Tibial nerve (tissue), 4 donors: ENCODE data around the gene NCAM1. TPM values are rescaled to one million over a fixed set of nuclear protein-coding genes. Genes with fewer than 3 reads are reported as not detected.

Experiments
- DNase-seq, 2 donors: peaks; one replicate each; pipeline ENCODE4 v3.0.0-alpha.2; 2019; ENCODE audit warnings: low spot score in 2 of 2
- H3K27ac ChIP-seq, 4 donors: fragments of 200-600 bp; sonication (generic) in 3 of 4; one replicate each; pipeline ENCODE4 v1.5.1; 2017 to 2019; ENCODE audit warnings: mild to moderate bottlenecking in 1 of 4
- H3K27me3 ChIP-seq, 2 donors: fragments of 200-600 bp; sonication (generic) in 1 of 2; one replicate each; pipeline versions ENCODE4 v1.5.1 to v1.6.0; 2017 to 2019
- H3K36me3 ChIP-seq, 3 donors: fragments of 200-600 bp; sonication (generic); one replicate each; pipeline ENCODE4 v1.5.1; 2018 to 2019
- H3K4me1 ChIP-seq, 4 donors: fragments of 200-600 bp; sonication (generic) in 3 of 4; one replicate each; pipeline ENCODE4 v1.5.1; 2017 to 2019
- H3K4me3 ChIP-seq, 4 donors: fragments of 200-600 bp; sonication (generic) in 3 of 4; one replicate each; pipeline ENCODE4 v1.5.1; 2017 to 2019; ENCODE audit warnings: mild to moderate bottlenecking in 1 of 4, moderate library complexity in 1 of 4
- H3K9me3 ChIP-seq, 4 donors: fragments of 200-600 bp; sonication (generic) in 3 of 4; one replicate each; pipeline ENCODE4 v1.5.1; 2017 to 2019
- EP300 ChIP-seq, 2 donors: sonication (generic); formaldehyde crosslinking; IDR thresholded peaks; one replicate each; pipeline ENCODE4 v1.6.1; 2017; ENCODE audit warnings: antibody characterized with exemption in 2 of 2, mild to moderate bottlenecking in 1 of 2
- POLR2A ChIP-seq, 2 donors: fragments of 450-650 bp; IDR thresholded peaks; one replicate each; pipeline ENCODE4 v1.6.1; 2017; ENCODE audit warnings: antibody characterized with exemption in 2 of 2, mild to moderate bottlenecking in 2 of 2, moderate library complexity in 2 of 2
- WGBS, 2 donors: methylation state at CpG; one replicate each; pipeline ENCODE4 v1.1.5; 2018; 5-methylcytosine and 5-hydroxymethylcytosine counted together
- total RNA-seq, 4 donors: library from RNA; depleted of rRNA; stranded (reverse); fragments of >200 nt; gene quantifications; one replicate each; pipeline ENCODE4 v1.1.0, GENCODE V29; 2016
- TF ChIP-seq, protein P1 (sequence below), 5 experiments: fragments of 200-600 bp in 3 of 5; fragments of 450-650 bp in 2 of 5; sonication (generic) in 3 of 5; IDR thresholded peaks; one replicate each; pipeline ENCODE4 v1.5.1; 2016 to 2019; ENCODE audit warnings: antibody characterized with exemption in 5 of 5, mild to moderate bottlenecking in 3 of 5, moderate library complexity in 2 of 5

NCAM1 gene
- total RNA-seq, 4 donors from 2014 or later: 57.3 to 121 (median 76.1) TPM

GRCh38 chr11:113243696-113244095 lies 282.5 kb downstream of the NCAM1 start:
- Histone ChIP-seq H3K4me1 (peaks cover 0 to 18% (median 0%) of the 10 kb centered on the region in 4 donors), H3K4me3 (no peak overlapping the region), H3K36me3 (peaks cover 0 to 3% (median 0%) of the 10 kb centered on the region in 3 donors), H3K27me3 (no peaks in the 10 kb centered on the region), H3K9me3 (no peaks in the 10 kb centered on the region), H3K27ac (peak overlapping the region in 1 of 4 donors; percentile 42)
- 87 to 93% methylated on average over 5 of the region's 5 CpGs for WGBS, 2 donors
- TF ChIP-seq, protein P1, sequence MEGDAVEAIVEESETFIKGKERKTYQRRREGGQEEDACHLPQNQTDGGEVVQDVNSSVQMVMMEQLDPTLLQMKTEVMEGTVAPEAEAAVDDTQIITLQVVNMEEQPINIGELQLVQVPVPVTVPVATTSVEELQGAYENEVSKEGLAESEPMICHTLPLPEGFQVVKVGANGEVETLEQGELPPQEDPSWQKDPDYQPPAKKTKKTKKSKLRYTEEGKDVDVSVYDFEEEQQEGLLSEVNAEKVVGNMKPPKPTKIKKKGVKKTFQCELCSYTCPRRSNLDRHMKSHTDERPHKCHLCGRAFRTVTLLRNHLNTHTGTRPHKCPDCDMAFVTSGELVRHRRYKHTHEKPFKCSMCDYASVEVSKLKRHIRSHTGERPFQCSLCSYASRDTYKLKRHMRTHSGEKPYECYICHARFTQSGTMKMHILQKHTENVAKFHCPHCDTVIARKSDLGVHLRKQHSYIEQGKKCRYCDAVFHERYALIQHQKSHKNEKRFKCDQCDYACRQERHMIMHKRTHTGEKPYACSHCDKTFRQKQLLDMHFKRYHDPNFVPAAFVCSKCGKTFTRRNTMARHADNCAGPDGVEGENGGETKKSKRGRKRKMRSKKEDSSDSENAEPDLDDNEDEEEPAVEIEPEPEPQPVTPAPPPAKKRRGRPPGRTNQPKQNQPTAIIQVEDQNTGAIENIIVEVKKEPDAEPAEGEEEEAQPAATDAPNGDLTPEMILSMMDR (IDR thresholded peaks at IDR 0.05): no peak
- TF ChIP-seq POLR2A (IDR thresholded peaks at IDR 0.05): no peak
- no peak for DNase-seq

DNA sequence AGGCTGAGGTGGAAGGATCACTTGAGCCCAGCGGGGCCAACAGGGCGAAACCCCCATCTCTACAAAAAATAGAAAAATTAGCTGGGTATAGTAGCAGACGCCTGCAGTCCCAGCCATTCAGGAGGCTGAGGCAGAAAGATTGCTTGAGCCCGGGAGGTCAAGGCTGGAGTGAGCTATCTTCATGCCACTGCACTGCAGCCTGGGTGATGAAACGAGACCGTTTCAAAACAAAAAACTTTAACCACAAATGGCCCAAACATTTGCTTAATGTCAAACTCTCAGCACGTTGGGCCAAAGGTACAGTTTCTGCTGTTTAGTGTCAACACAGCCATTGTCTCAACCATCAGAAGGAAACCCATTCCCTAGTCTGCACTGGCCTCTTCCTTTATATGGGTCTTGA lies 284.0 kb downstream of the NCAM1 start:
- 85 to 86% methylated on average over 7 of the region's 7 CpGs for whole genome bisulfite sequencing, 2 donors
- H3K4me1 ChIP-seq: peaks cover 0 to 25% (median 0%) of the 10 kb centered on the region in 4 donors
- no peak overlapping the region for H3K27ac ChIP-seq
- H3K27me3 ChIP-seq: no peaks in the 10 kb centered on the region
- H3K9me3 ChIP-seq: no peaks in the 10 kb centered on the region
- H3K4me3 ChIP-seq: no peak overlapping the region
- DNase-seq: no peak
- no peak for TF ChIP-seq POLR2A (IDR thresholded peaks at IDR 0.05)
- TF ChIP-seq EP300 (IDR thresholded peaks at IDR 0.05): no peak
- TF ChIP-seq, protein P1 (IDR thresholded peaks at IDR 0.05): no peak
- H3K36me3 ChIP-seq: peaks cover 0 to 3% (median 0%) of the 10 kb centered on the region in 3 donors

DNA sequence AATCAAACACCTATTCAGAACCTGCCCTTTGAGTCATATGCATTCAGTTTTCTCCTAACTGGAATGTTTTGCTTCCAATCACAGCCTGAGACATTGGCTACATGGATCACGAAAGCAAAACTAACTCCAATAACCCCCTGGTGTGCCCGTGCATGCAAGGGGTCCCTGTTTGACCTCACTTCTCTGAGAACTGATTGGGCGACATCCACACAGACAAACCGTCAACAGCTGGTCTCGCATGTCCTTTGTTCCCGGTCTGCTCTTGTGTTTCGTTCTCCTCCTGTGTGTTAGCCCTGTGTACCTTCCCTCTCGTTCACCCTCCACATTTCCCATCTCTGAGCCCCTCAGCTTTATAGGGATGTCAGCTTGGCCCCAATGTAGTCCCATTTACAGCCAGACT lies 286.0 kb downstream of the NCAM1 start:
- no peak for DNase-seq
- H3K27ac ChIP-seq: no peak overlapping the region
- peaks cover 0 to 22% (median 0%) of the 10 kb centered on the region in 4 donors for H3K4me1 ChIP-seq
- H3K36me3 ChIP-seq: peaks cover 0 to 3% (median 0%) of the 10 kb centered on the region in 3 donors
- 83 to 85% methylated on average over 8 of the region's 8 CpGs for WGBS, 2 donors
- H3K27me3 ChIP-seq: no peaks in the 10 kb centered on the region
- H3K9me3 ChIP-seq: no peaks in the 10 kb centered on the region
- no peak for TF ChIP-seq EP300 (IDR thresholded peaks at IDR 0.05)
- TF ChIP-seq, protein P1 (IDR thresholded peaks at IDR 0.05): no peak
- TF ChIP-seq POLR2A (IDR thresholded peaks at IDR 0.05): no peak
- no peak overlapping the region for H3K4me3 ChIP-seq

GRCh38 chr11:113247966-113248365 lies 286.7 kb downstream of the NCAM1 start:
- H3K36me3 ChIP-seq: peaks cover 0 to 3% (median 0%) of the 10 kb centered on the region in 3 donors
- H3K27ac ChIP-seq: no peak overlapping the region
- no peak for DNase-seq
- no peaks in the 10 kb centered on the region for H3K27me3 ChIP-seq
- WGBS, 2 donors: 68 to 73% methylated on average over 6 of the region's 6 CpGs
- H3K4me3 ChIP-seq: no peak overlapping the region
- no peaks in the 10 kb centered on the region for H3K9me3 ChIP-seq
- TF ChIP-seq POLR2A (IDR thresholded peaks at IDR 0.05) (no peak), EP300 (IDR thresholded peaks at IDR 0.05) (no peak)
- TF ChIP-seq, protein P1 (IDR thresholded peaks at IDR 0.05): no peak
- H3K4me1 ChIP-seq: peaks cover 0 to 16% (median 0%) of the 10 kb centered on the region in 4 donors

DNA sequence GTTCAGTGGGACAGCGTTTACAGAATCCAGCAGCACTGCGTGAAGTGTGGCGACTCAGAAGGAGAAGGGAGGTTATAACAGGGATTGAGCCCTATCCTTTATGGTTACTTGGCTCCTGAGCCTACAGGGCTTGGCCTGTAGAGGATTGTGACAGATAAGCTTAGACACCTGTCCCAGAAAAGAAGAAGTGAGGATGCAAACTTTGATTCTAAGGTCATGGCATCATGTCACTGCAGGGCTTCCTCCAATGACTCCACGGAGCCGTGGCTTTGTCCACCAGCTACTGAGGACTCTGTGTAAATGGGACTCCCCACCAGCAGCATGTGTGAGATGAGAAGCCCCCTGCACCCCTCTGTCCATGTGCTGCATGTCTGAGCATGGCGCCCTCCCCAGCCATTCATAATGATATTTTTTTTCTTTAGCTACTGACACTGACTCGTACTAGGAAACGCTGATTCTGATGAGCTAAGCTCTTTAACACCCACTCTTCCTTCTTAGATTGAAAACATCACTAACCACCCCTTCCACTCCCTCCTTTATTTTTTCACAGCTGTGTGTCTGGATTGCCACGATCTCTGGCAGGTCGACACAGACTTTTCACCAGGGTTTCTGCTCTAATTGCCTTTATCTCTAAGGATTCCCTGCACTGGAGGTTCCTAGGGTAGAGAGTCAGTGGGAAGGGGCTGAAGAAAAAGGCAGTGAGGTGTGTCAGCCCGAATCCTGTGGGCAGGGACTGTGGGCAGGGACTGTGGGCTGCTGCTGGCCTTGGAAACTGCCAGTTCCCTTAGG lies 287.7 kb downstream of the NCAM1 start:
- TF ChIP-seq EP300 (IDR thresholded peaks at IDR 0.05) (no peak), POLR2A (IDR thresholded peaks at IDR 0.05) (no peak)
- TF ChIP-seq, protein P1 (IDR thresholded peaks at IDR 0.05): no peak
- Histone ChIP-seq H3K4me1 (peaks cover 0 to 8% (median 0%) of the 10 kb centered on the region in 4 donors), H3K4me3 (no peak overlapping the region), H3K27me3 (no peaks in the 10 kb centered on the region), H3K36me3 (peaks cover 0 to 3% (median 0%) of the 10 kb centered on the region in 3 donors), H3K9me3 (no peaks in the 10 kb centered on the region), H3K27ac (no peak overlapping the region)
- DNase-seq: no peak
- 64 to 66% methylated on average over 11 of the region's 11 CpGs for WGBS, 2 donors
